HL-60 (cell line): ENCODE results near the gene TBC1D28.
"Not testable (repeated sequence)": the region's sequence is repeated elsewhere in the genome, so short reads cannot be mapped to it uniquely, and the experiment has no call there.

Experiments used
- GABPA ChIP-seq: IDR thresholded peaks from 2 replicates; pipeline ENCODE4 v1.6.1; 2012; ENCODE audit warnings: low read depth
- POLR2AphosphoS5 ChIP-seq: IDR thresholded peaks from 2 replicates; pipeline ENCODE4 v1.6.1; 2012; ENCODE audit warnings: low read depth
- TF ChIP-seq, protein P1 (sequence below): IDR thresholded peaks from one replicate; pipeline ENCODE4 v1.5.1; 2011; ENCODE audit warnings: low read length, control low read depth, inconsistent platforms; ENCODE audit not compliant: insufficient read depth

DNA sequence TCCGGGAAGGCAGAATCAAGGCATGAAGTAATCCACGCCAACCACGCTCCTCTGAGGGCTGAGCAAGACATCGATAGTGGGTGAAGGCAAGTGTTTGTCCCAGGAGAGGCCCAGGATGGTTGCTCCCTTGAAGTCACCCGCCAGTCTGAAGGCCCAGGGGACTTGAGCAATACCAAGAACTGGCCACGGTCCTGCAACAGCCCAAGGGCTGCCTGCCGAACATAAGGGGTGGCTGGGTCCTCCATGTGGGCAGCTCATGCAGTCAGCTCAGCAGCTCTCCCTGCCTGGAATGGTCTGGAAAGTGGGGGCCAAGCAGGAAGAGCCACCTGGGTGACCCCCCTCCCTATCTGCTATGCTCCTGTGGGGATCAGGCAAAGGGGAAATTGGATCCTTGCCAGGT is 8.4 kb downstream of the TBC1D28 start:
- not testable (repeated sequence) for TF ChIP-seq POLR2AphosphoS5, GABPA
- TF ChIP-seq, protein P1, sequence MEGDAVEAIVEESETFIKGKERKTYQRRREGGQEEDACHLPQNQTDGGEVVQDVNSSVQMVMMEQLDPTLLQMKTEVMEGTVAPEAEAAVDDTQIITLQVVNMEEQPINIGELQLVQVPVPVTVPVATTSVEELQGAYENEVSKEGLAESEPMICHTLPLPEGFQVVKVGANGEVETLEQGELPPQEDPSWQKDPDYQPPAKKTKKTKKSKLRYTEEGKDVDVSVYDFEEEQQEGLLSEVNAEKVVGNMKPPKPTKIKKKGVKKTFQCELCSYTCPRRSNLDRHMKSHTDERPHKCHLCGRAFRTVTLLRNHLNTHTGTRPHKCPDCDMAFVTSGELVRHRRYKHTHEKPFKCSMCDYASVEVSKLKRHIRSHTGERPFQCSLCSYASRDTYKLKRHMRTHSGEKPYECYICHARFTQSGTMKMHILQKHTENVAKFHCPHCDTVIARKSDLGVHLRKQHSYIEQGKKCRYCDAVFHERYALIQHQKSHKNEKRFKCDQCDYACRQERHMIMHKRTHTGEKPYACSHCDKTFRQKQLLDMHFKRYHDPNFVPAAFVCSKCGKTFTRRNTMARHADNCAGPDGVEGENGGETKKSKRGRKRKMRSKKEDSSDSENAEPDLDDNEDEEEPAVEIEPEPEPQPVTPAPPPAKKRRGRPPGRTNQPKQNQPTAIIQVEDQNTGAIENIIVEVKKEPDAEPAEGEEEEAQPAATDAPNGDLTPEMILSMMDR: not testable (repeated sequence)
